Measurements from ENCODE around the gene ENKD1.

GRCh38 chr16:67714522-67714921 is 48.0 kb upstream of the ENKD1 start:
- TF ChIP-seq YY1 (IDR thresholded peaks at IDR 0.05; ENCODE audit: low read depth) (no peak), EGR1 (IDR thresholded peaks at IDR 0.05) (no peak), TEAD4 (IDR thresholded peaks at IDR 0.05) (no peak), TCF12 (IDR thresholded peaks at IDR 0.05; ENCODE audit: low read depth) (no peak)
